B cell (primary cell): Measurements from ENCODE around the gene ARMC12.

Source experiments
- EZH2 ChIP-seq: IDR thresholded peaks from 2 replicates; pipeline ENCODE4 v1.6.1; 2012; ENCODE audit warnings: borderline replicate concordance, low read depth, mild to moderate bottlenecking, moderate library complexity, low read length; ENCODE audit not compliant: insufficient read depth, poor library complexity, severe bottlenecking
- TF ChIP-seq, protein P1 (sequence below): fragments of 200-600 bp; IDR thresholded peaks from one replicate; pipeline ENCODE4 v1.8.0; 2022; ENCODE audit warnings: antibody characterized with exemption, mild to moderate bottlenecking

GRCh38 chr6:35717449-35718374 lies 19.1 kb upstream of the ARMC12 start:
- TF ChIP-seq, protein P1, sequence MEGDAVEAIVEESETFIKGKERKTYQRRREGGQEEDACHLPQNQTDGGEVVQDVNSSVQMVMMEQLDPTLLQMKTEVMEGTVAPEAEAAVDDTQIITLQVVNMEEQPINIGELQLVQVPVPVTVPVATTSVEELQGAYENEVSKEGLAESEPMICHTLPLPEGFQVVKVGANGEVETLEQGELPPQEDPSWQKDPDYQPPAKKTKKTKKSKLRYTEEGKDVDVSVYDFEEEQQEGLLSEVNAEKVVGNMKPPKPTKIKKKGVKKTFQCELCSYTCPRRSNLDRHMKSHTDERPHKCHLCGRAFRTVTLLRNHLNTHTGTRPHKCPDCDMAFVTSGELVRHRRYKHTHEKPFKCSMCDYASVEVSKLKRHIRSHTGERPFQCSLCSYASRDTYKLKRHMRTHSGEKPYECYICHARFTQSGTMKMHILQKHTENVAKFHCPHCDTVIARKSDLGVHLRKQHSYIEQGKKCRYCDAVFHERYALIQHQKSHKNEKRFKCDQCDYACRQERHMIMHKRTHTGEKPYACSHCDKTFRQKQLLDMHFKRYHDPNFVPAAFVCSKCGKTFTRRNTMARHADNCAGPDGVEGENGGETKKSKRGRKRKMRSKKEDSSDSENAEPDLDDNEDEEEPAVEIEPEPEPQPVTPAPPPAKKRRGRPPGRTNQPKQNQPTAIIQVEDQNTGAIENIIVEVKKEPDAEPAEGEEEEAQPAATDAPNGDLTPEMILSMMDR: no peak
- no peak for TF ChIP-seq EZH2
